GM12874 (cell line): ENCODE results near the gene RNF125.

Experiments used
- TF ChIP-seq, protein P1 (sequence below): IDR thresholded peaks from 2 replicates; pipeline ENCODE4 v1.5.1; 2011; ENCODE audit warnings: low read depth, mild to moderate bottlenecking, control low read depth, low read length, moderate library complexity; ENCODE audit not compliant: insufficient read depth

Gene RNF125

DNA sequence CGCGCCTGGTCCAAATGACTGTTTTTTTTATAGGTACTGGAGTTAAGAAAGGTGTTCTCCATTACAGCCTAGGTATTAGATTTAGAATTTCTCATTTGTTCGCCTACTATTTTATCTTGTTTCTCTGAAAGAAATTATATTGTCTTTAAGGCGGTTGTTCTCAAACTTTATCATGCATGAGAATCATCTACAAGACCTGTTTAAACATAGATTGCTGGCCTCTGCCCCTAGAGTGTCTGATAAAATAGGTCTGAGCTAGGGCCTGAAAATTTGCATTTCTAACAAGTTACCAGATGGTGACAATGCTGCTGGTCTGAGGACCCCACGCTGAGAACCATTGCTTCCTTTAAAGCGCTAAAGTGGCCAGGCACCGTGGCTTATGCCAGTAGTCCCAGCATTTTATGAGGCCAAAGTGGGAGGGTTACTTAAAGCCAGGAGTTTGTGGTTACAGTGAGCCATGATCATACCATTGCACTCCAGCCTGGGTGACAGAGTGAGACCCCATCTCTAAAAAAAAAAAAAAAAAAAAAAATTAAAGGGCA is 39.1 kb downstream of the RNF125 start:
- TF ChIP-seq, protein P1, sequence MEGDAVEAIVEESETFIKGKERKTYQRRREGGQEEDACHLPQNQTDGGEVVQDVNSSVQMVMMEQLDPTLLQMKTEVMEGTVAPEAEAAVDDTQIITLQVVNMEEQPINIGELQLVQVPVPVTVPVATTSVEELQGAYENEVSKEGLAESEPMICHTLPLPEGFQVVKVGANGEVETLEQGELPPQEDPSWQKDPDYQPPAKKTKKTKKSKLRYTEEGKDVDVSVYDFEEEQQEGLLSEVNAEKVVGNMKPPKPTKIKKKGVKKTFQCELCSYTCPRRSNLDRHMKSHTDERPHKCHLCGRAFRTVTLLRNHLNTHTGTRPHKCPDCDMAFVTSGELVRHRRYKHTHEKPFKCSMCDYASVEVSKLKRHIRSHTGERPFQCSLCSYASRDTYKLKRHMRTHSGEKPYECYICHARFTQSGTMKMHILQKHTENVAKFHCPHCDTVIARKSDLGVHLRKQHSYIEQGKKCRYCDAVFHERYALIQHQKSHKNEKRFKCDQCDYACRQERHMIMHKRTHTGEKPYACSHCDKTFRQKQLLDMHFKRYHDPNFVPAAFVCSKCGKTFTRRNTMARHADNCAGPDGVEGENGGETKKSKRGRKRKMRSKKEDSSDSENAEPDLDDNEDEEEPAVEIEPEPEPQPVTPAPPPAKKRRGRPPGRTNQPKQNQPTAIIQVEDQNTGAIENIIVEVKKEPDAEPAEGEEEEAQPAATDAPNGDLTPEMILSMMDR = no peak

DNA sequence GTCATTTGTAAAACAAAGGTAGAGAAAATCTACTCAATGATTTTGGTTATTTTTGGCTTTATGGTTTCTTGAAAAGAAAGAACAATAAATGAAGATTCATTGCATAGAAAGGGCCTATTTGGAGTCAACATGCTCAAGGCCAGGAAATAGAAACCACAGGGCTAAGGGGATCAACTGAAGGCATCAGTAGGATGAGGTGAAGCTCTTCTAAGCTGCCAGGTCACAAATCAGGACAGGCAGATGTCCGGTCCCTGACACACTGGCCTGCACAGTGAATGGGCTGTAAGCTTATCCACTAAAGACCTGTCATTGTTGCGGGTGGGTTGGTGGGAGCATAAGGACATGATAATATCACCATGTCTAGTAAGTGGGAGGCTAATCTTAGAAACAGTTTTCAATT is 41.4 kb downstream of the RNF125 start:
- TF ChIP-seq, protein P1 = no peak

DNA sequence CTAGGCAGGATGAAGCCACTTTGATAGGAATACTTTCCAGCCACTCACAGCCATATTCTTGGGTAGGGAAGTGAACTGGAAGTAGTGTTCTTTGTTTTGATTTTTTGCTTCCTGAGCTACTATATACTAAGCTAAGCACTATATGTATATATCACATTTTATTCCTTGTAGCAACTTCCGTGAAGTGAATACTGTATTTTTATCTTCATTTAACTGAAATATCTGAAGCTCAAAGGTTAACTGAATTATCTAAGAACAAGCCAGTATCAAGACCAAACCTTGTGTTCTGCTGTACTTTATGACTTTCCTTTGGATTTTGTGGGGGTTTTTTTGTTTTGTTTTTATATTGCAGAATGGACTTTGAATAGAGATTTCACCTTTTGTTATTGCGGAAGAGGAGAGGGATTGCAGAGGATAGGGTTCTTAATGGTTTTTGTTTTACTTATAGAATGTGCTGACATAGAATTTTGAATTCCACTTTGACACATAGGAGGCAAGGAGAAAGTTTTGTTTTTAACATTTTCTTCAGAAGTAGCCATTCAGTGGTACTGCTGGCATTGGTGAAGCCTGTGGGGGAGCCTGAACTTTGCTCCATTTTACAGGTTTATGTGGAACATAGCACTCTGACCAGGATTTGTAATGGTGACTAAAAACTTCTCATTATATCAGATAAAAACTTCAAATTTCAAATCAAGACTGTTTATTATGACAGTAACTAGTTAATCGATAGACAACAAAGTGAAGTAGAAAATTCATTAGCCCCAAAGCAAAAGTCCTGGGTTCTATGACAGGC is 48.9 kb downstream of the RNF125 start:
- TF ChIP-seq, protein P1 = no peak

DNA sequence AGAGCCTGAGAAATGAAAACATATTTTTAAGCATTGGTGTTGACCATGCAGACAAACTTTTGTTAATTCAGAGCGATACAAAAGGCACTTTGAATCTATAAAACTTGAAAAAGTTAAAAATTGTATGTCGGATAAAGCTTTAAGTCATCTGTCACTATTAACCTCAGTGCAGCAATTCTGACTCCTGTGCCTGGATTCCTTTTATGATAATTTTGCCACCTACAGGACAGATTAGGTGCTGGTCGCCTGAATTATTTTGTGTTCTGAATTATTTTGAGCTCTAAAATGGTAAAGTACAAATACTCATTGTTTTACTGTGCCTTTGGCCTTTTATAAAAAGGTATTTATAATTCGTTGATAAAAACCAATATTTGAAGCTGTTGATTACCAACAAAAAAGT is 53.7 kb downstream of the RNF125 start:
- TF ChIP-seq, protein P1 = peak; percentile 25; the same call in 1 of the 2 replicates

DNA sequence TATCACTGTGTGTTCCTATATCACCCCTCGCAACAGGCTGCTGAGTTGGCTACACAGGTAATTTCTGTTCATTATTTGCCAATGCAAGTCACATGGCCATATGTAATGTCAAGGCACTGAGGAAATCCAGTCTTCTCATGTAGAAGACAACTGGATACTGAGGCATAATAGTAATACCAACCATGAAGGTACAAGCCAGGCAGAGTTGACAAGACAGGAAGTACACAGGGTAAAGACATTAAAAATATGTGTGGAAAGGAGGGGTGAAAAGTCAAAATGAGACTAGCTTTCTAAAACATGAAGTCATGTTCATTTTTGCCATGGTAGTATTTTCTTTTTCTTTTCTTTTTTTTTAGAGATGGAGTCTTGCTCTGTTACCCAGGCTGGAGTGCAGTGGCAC is 55.6 kb downstream of the RNF125 start:
- TF ChIP-seq, protein P1 = no peak

DNA sequence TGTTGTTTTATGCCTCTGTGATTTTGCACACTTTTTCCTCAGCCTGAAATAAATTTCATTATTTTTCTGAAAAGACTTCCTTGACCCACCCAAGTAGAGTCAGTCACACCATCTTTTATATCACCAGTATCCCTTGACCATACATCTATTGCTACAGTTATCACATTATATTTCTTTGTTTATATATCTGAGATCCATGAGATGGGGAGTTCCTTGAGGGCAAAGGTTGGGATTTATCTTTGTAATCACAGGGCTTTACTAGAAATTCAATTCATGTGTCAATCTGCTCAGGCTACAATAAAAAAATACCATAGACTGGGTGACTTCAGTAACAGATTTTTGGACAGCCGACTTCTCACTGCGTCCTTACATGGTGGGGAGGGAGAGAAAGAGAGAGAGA is 60.2 kb downstream of the RNF125 start:
- TF ChIP-seq, protein P1 = no peak

DNA sequence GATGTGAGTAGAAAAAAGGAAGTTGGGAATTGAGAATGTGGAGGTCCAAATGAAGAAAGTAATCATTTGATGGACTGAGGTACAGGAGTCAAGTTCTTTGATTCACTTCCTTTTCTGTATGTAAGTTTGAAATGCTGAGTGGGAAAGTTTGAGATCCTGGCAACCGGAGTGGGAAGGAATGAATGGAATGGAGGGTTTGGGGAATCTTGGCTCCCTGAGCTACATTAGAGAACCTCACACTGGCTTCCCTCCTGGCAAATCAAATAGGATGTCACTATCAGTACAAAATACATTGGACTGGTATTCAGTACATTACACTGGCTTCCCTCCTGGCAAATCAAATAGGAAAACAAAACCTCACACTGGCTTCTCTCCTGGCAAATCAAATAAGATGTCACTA is 63.3 kb downstream of the RNF125 start:
- TF ChIP-seq, protein P1 = no peak
